Globus pallidus (tissue), 1 donor: ENCODE results near the gene SH2D5.
"Not testable (repeated sequence)": the region's sequence is repeated elsewhere in the genome, so short reads cannot be mapped to it uniquely, and the experiment has no call there.

ENCODE experiments used
- DNase-seq: peaks from one replicate; pipeline ENCODE4 v3.0.0-alpha.2; 2015; ENCODE audit warnings: low spot score

SH2D5 gene

GRCh38 chr1:20695515-20695914, 37.0 kb downstream of the SH2D5 start:
- DNase-seq, result no peak

GRCh38 chr1:20693623-20694022, 38.9 kb downstream of the SH2D5 start:
- no peak for DNase-seq

GRCh38 chr1:20691872-20692271, 40.6 kb downstream of the SH2D5 start:
- no peak for DNase-seq

GRCh38 chr1:20689645-20690056, 42.9 kb downstream of the SH2D5 start:
- DNase-seq, result no peak

GRCh38 chr1:20686883-20687725, 45.4 kb downstream of the SH2D5 start:
- DNase-seq, result no peak

- DNase-seq, result no peak
Measured at GRCh38 chr1:20685741-20686140, 46.8 kb downstream of the SH2D5 start.

GRCh38 chr1:20685099-20685662, 47.3 kb downstream of the SH2D5 start:
- no peak for DNase-seq

GRCh38 chr1:20684651-20685050, 47.9 kb downstream of the SH2D5 start:
- DNase-seq, result no peak

- DNase-seq, result no peak
Measured at GRCh38 chr1:20684050-20684620, 48.4 kb downstream of the SH2D5 start.

- no peak for DNase-seq
Measured at GRCh38 chr1:20683614-20684013, 48.9 kb downstream of the SH2D5 start.

- peak; percentile 47 for DNase-seq
Measured at GRCh38 chr1:20682571-20683236, 49.8 kb downstream of the SH2D5 start.

- no peak for DNase-seq
Measured at GRCh38 chr1:20681999-20682398, 50.5 kb downstream of the SH2D5 start.

- no peak for DNase-seq
Measured at GRCh38 chr1:20680269-20680668, 52.2 kb downstream of the SH2D5 start.

GRCh38 chr1:20678599-20678998, 53.9 kb downstream of the SH2D5 start:
- peak; percentile 43 for DNase-seq

- not testable (repeated sequence) for DNase-seq
Measured at GRCh38 chr1:20673626-20674025, 58.9 kb downstream of the SH2D5 start.

- no peak for DNase-seq
Measured at GRCh38 chr1:20672265-20672632, 60.3 kb downstream of the SH2D5 start.

- DNase-seq, result no peak
Measured at GRCh38 chr1:20670936-20671335, 61.6 kb downstream of the SH2D5 start.
